ENCODE measurements around the gene MON2. TPM values are rescaled to one million over a fixed set of nuclear protein-coding genes. Genes with fewer than 3 reads are reported as not detected.

MON2 gene
- total RNA-seq, 1 experiment from 2014 or later = 17.7 TPM

DNA sequence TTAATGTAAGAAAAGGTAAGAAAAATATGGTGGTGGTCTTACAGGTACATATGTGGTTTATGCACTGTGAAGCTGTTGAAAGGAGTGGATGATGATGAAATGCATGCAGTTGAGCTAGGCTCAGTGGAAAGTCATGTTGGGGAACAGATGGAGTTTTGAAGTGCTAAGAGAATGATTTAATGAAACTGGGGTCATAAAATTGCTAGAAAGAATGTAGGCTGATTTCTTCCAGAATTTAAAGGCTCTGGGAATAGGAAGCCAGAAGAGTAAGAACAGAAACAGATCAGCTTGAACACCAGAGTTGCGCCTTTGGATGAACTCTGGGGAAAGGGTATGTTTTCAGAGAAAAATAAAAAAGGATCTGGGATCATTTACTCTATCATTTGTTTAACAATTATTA, 146.5 kb downstream of the MON2 start:
- peaks cover 49% of the 10 kb centered on the region for H3K36me3 ChIP-seq
- no peak for DNase-seq

GRCh38 chr12:62618319-62618718, 151.7 kb downstream of the MON2 start:
- H3K27me3 ChIP-seq = no peaks in the 10 kb centered on the region
- no peaks in the 10 kb centered on the region for H3K9me3 ChIP-seq
- no peak for DNase-seq
- no peak overlapping the region for H3K4me3 ChIP-seq
- peaks cover 39% of the 10 kb centered on the region for H3K36me3 ChIP-seq

More for the DNA sequence above, 146.5 kb downstream of the MON2 start:
- Histone ChIP-seq H3K27me3 (no peaks in the 10 kb centered on the region), H3K9me3 (no peaks in the 10 kb centered on the region), H3K4me3 (no peak overlapping the region)

GRCh38 chr12:62618930-62619329, 152.3 kb downstream of the MON2 start:
- no peak for DNase-seq
- peaks cover 37% of the 10 kb centered on the region for H3K36me3 ChIP-seq
- H3K4me3 ChIP-seq = no peak overlapping the region

GRCh38 chr12:62621101-62621638, 154.5 kb downstream of the MON2 start:
- Histone ChIP-seq H3K36me3 (peaks cover 21% of the 10 kb centered on the region), H3K4me3 (no peak overlapping the region), H3K27me3 (no peaks in the 10 kb centered on the region), H3K9me3 (no peaks in the 10 kb centered on the region)
- no peak for DNase-seq

More at GRCh38 chr12:62618930-62619329, 152.3 kb downstream of the MON2 start:
- Histone ChIP-seq H3K9me3 (no peaks in the 10 kb centered on the region), H3K27me3 (no peaks in the 10 kb centered on the region)

DNA sequence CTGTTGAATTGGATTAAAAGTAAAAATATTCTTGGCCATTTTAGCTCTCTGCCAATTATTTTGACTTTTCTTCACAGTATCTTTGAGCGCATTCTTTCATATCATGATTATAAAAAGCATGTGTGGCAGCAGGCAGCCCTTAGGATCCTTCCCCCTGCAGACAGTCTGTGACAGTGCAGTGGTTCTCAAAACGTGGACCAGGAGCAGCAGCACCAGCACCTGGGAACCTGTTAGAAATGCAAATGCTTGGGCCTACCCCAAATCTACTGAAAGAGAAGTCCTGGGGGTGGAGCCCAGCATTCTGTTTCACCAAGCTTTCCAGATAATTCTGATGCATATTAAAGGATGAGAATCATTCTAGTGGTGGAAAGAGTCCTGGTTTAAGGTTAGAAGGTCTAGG, 155.6 kb downstream of the MON2 start:
- no peak for DNase-seq
- peaks cover 16% of the 10 kb centered on the region for H3K36me3 ChIP-seq
- no peaks in the 10 kb centered on the region for H3K27me3 ChIP-seq
- no peaks in the 10 kb centered on the region for H3K9me3 ChIP-seq
- no peak overlapping the region for H3K4me3 ChIP-seq

GRCh38 chr12:62625228-62625627, 158.6 kb downstream of the MON2 start:
- no peaks in the 10 kb centered on the region for H3K27me3 ChIP-seq
- no peak overlapping the region for H3K4me3 ChIP-seq
- H3K36me3 ChIP-seq = peaks cover 7% of the 10 kb centered on the region; the same call in 1 of the 2 replicates
- H3K9me3 ChIP-seq = no peaks in the 10 kb centered on the region
- no peak for DNase-seq

DNA sequence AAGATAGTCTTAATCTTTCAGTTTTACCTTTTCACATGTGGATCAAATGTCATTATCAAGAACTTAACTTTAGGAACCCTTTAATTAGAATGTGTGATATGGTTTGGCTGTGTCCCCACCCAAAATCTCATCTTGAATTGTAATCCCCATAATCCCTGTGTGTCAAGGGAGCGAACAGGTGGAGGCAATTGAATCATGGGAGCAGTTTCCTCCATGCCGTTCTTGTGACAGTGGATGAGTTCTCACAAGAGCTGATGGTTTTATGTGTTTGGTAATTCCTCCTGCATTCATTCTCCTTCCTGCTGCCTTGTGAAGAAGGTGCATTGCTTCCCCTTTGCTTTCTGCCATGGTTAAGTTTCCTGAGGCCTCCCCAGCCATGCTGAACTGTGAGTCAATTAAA, 160.6 kb downstream of the MON2 start:
- H3K36me3 ChIP-seq = 0 out of 2 replicates have a peak, but pooled peaks cover 2% of the 10 kb centered on the region
- no peaks in the 10 kb centered on the region for H3K27me3 ChIP-seq
- no peaks in the 10 kb centered on the region for H3K9me3 ChIP-seq
- H3K4me3 ChIP-seq = no peak overlapping the region
- DNase-seq = no peak

DNA sequence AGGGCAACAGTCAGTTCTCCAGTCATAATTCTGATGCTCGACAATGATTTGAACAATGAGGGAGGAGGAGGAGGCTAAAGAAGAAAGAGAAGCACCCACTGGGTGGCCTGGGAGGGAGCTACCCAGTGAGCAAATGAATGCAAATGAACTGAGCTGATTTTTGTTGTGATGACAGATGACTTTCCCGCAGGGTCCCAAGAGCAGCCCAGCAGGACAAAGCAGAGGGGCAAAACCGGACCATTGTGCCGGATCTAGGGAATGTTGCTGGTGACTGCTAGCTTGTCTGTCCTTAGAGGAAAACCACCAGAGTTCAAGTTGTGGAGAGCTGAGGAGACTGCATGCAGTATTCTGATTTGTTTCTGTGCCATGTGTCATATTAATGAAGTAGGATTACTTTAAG, 162.8 kb downstream of the MON2 start:
- no peak for DNase-seq
- Histone ChIP-seq H3K4me3 (no peak overlapping the region), H3K27me3 (no peaks in the 10 kb centered on the region), H3K9me3 (no peaks in the 10 kb centered on the region), H3K36me3 (no peaks in the 10 kb centered on the region)

- no peak for DNase-seq
- no peak overlapping the region for H3K4me3 ChIP-seq
- no peaks in the 10 kb centered on the region for H3K9me3 ChIP-seq
- H3K27me3 ChIP-seq = no peaks in the 10 kb centered on the region
- H3K36me3 ChIP-seq = no peaks in the 10 kb centered on the region
Measured at GRCh38 chr12:62629971-62630739, 163.5 kb downstream of the MON2 start.

GRCh38 chr12:62631471-62632410, 165.1 kb downstream of the MON2 start:
- Histone ChIP-seq H3K27me3 (no peaks in the 10 kb centered on the region), H3K9me3 (no peaks in the 10 kb centered on the region), H3K36me3 (no peaks in the 10 kb centered on the region), H3K4me3 (peak overlapping the region; percentile 46)
- peak; percentile 89 for DNase-seq

GRCh38 chr12:62632411-62632918, 165.8 kb downstream of the MON2 start:
- peak overlapping the region; percentile 46 for H3K4me3 ChIP-seq
- peak; percentile 83 for DNase-seq

GRCh38 chr12:62635649-62636048, 169.0 kb downstream of the MON2 start:
- H3K27me3 ChIP-seq = no peaks in the 10 kb centered on the region
- H3K36me3 ChIP-seq = no peaks in the 10 kb centered on the region
- no peak for DNase-seq
- no peak overlapping the region for H3K4me3 ChIP-seq
- no peaks in the 10 kb centered on the region for H3K9me3 ChIP-seq

More at GRCh38 chr12:62632411-62632918, 165.8 kb downstream of the MON2 start:
- Histone ChIP-seq H3K9me3 (no peaks in the 10 kb centered on the region), H3K27me3 (no peaks in the 10 kb centered on the region), H3K36me3 (no peaks in the 10 kb centered on the region)

DNA sequence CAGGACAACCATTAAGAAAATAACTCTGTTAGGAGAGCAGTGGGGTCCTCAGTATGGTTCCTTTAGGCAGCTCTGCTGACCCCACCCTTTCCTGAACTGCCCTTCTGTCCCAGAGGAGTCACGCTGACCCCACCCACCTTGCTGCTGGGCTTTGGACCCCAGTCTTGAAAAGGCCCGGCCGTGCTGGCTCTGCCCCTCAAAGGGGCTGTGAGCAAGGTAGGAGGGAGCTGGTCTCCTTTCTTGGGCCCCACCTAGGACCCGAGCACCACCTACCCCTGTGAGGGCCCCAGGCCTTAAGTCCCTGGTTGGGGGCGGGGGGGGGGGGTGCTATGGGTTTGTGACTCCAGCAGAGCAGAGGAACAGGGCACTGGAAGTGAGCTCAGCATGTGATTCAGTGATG, 171.1 kb downstream of the MON2 start:
- Histone ChIP-seq H3K9me3 (no peaks in the 10 kb centered on the region), H3K36me3 (no peaks in the 10 kb centered on the region), H3K4me3 (no peak overlapping the region), H3K27me3 (no peaks in the 10 kb centered on the region)
- DNase-seq = no peak

DNA sequence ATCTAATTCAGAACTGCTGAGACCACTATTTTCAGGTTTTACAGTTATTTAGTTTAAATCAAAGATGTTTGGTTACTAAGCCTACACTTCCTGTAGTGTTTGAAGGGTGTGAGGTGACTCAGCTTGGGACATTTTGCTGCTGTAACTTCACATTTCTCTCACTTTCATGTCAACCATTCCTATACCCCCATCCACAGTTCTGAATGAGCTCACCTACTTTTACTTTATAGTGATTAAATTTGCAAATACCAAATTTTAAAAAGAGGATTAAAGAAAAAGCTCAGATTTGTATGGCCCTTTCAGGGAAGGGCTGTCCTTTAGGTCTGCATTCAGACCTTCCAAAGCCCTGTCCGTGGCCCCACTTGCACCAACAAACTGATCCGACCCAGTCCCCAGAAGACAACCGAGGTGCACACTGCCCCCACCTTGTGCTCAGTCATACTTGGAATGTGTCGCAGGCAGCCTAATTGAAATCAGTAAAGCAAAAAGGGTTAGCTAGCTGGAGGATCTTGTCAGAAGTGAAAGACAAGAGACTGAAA, 174.4 kb downstream of the MON2 start:
- Histone ChIP-seq H3K4me3 (no peak overlapping the region), H3K36me3 (no peaks in the 10 kb centered on the region), H3K9me3 (no peaks in the 10 kb centered on the region), H3K27me3 (no peaks in the 10 kb centered on the region)
- DNase-seq = peak; percentile 14

GRCh38 chr12:62642486-62642885, 175.9 kb downstream of the MON2 start:
- Histone ChIP-seq H3K4me3 (no peak overlapping the region), H3K27me3 (no peaks in the 10 kb centered on the region), H3K9me3 (no peaks in the 10 kb centered on the region), H3K36me3 (no peaks in the 10 kb centered on the region)
- DNase-seq = no peak

DNA sequence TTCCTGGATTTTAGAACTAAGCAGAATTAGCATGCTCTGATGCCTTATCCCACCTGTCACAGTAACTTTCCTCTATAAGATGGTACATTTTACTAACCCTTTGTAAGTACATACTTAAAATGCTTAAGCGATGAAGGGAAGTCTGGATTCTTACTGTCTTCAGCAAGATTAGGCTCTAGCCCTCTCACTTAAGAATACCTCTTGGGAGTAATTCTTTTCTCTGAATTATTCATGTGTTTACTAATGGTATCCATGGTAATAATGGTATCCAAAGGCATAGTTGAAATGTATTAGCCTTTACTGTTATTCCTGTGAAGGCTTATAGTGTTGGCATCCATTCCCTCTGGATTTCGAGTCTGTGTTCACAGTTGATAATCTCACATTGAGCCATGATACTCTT, 176.9 kb downstream of the MON2 start:
- Histone ChIP-seq H3K27me3 (no peaks in the 10 kb centered on the region), H3K36me3 (no peaks in the 10 kb centered on the region), H3K4me3 (no peak overlapping the region), H3K9me3 (no peaks in the 10 kb centered on the region)
- DNase-seq = no peak

GRCh38 chr12:62646566-62646965, 179.9 kb downstream of the MON2 start:
- H3K4me3 ChIP-seq = no peak overlapping the region
- DNase-seq = no peak
- no peaks in the 10 kb centered on the region for H3K9me3 ChIP-seq
- no peaks in the 10 kb centered on the region for H3K36me3 ChIP-seq
- no peaks in the 10 kb centered on the region for H3K27me3 ChIP-seq
